OCI-LY1 (cell line): Measurements from ENCODE around the gene HSBP1L1.

Source experiments
- CTCF ChIP-seq: fragments of 200-600 bp; sonication (generic), shearing (Covaris generic); IDR thresholded peaks from 2 replicates; pipeline ENCODE4 v1.5.1; 2017; ENCODE audit warnings: mild to moderate bottlenecking, antibody characterized with exemption, low read length, moderate library complexity, mixed read lengths
- EZH2 ChIP-seq: fragments of 200-600 bp; sonication (generic), shearing (Covaris generic); IDR thresholded peaks from 2 replicates; pipeline ENCODE4 v1.8.0; 2017; ENCODE audit warnings: borderline replicate concordance, mixed run types, mild to moderate bottlenecking, antibody characterized with exemption, low read length, moderate library complexity, mixed read lengths

GRCh38 chr18:79952996-79953559 lies 11.4 kb upstream of the HSBP1L1 start:
- TF ChIP-seq CTCF (no peak), EZH2 (no peak)
